Neutrophil (primary cell): ENCODE measurements around the gene OR1D5.

ENCODE experiments used
- H3K27ac ChIP-seq: fragments of 200-600 bp; sonication (generic); 2 replicates; pipeline ENCODE4 v1.5.1; 2016; ENCODE audit warnings: mild to moderate bottlenecking, moderate library complexity
- H3K27me3 ChIP-seq: fragments of 200-600 bp; sonication (generic); 2 replicates; pipeline ENCODE4 v1.6.0; 2016; ENCODE audit warnings: mild to moderate bottlenecking
- H3K36me3 ChIP-seq: fragments of 200-600 bp; sonication (generic); 2 replicates; pipeline ENCODE4 v1.5.1; 2017
- H3K4me1 ChIP-seq, 2 experiments: fragments of 200-600 bp in 1 of 2; sonication (generic) in 1 of 2; 1 replicate in 1 of 2; 2 replicates in 1 of 2; pipeline versions ENCODE4 v1.5.1 to v1.6.1; 2013 to 2016; ENCODE audit warnings: low read depth in 1 of 2, low read length in 1 of 2, mild to moderate bottlenecking in 1 of 2, moderate library complexity in 1 of 2; ENCODE audit not compliant: control insufficient read depth in 1 of 2, insufficient read depth in 1 of 2
- H3K4me3 ChIP-seq, 2 experiments: fragments of 200-600 bp in 1 of 2; sonication (generic) in 1 of 2; 1 replicate in 1 of 2; 2 replicates in 1 of 2; pipeline ENCODE4 v1.5.1; 2013 to 2016; ENCODE audit warnings: low read depth in 1 of 2, low read length in 1 of 2, mild to moderate bottlenecking in 1 of 2, moderate library complexity in 1 of 2
- H3K9me3 ChIP-seq: fragments of 200-600 bp; sonication (generic); 2 replicates; pipeline ENCODE4 v1.5.1; 2016
- CTCF ChIP-seq: fragments of 200-600 bp; sonication (generic); IDR thresholded peaks from 2 replicates; pipeline ENCODE4 v1.5.1; 2016; ENCODE audit warnings: antibody characterized with exemption

The OR1D5 gene

GRCh38 chr17:3025421-3026124 is 37.8 kb downstream of the OR1D5 start:
- no peak overlapping the region for H3K4me3 ChIP-seq
- no peaks in the 10 kb centered on the region for H3K9me3 ChIP-seq
- H3K27ac ChIP-seq: no peak overlapping the region
- H3K27me3 ChIP-seq: no peaks in the 10 kb centered on the region
- no peak for TF ChIP-seq CTCF
- peaks cover 8 to 12% of the 10 kb centered on the region in 2 experiments for H3K4me1 ChIP-seq
- peaks cover 94% of the 10 kb centered on the region for H3K36me3 ChIP-seq

GRCh38 chr17:3024346-3024745 is 39.1 kb downstream of the OR1D5 start:
- Histone ChIP-seq H3K36me3 (peaks cover 95% of the 10 kb centered on the region), H3K27me3 (no peaks in the 10 kb centered on the region), H3K4me1 (peaks cover 0 to 3% of the 10 kb centered on the region in 2 experiments), H3K4me3 (no peak overlapping the region), H3K27ac (no peak overlapping the region), H3K9me3 (no peaks in the 10 kb centered on the region)
- TF ChIP-seq CTCF: no peak

- H3K36me3 ChIP-seq: peaks cover 95% of the 10 kb centered on the region
These were observed 41.2 kb downstream of the OR1D5 start for GRCh38 chr17:3022197-3022596.

GRCh38 chr17:3020381-3020780 is 43.0 kb downstream of the OR1D5 start:
- TF ChIP-seq CTCF: no peak
- no peaks in the 10 kb centered on the region for H3K9me3 ChIP-seq
- no peaks in the 10 kb centered on the region for H3K4me1 ChIP-seq
- no peak overlapping the region for H3K4me3 ChIP-seq
- no peaks in the 10 kb centered on the region for H3K27me3 ChIP-seq
- no peak overlapping the region for H3K27ac ChIP-seq
- H3K36me3 ChIP-seq: peaks cover 95% of the 10 kb centered on the region

More at GRCh38 chr17:3022197-3022596, 41.2 kb downstream of the OR1D5 start:
- TF ChIP-seq CTCF: no peak
- Histone ChIP-seq H3K9me3 (no peaks in the 10 kb centered on the region), H3K27me3 (no peaks in the 10 kb centered on the region), H3K27ac (no peak overlapping the region), H3K4me3 (no peak overlapping the region), H3K4me1 (no peaks in the 10 kb centered on the region)

GRCh38 chr17:3019761-3020160 is 43.6 kb downstream of the OR1D5 start:
- no peak for TF ChIP-seq CTCF
- Histone ChIP-seq H3K4me1 (no peaks in the 10 kb centered on the region), H3K27ac (no peak overlapping the region), H3K36me3 (peaks cover 95% of the 10 kb centered on the region), H3K27me3 (no peaks in the 10 kb centered on the region), H3K4me3 (no peak overlapping the region), H3K9me3 (no peaks in the 10 kb centered on the region)
